ENCODE data around the gene SYT2.

SYT2 gene

DNA sequence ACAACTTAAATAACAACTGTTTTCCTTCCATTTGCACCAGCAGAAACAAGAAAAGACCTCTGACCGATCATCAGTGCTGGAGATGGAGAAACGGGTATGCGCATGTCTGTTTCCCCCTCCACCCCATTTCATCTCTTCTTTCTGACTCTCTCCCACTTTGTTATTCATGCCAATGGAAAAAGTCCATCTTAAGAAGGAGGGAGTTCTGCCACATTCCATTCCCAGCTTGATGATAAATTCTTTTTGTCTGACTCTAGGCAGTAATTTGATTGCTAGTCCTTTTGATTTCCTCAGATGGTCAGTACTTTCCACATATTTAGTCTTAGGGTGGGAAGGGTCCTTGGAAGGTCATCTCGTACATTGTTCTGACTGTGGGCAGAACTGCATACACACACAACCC is 142.5 kb downstream of the SYT2 start:
- no peak overlapping the region for H3K4me3 ChIP-seq (ENCODE audit: control insufficient read depth, low read depth, low read length)
- TF ChIP-seq, protein P1, sequence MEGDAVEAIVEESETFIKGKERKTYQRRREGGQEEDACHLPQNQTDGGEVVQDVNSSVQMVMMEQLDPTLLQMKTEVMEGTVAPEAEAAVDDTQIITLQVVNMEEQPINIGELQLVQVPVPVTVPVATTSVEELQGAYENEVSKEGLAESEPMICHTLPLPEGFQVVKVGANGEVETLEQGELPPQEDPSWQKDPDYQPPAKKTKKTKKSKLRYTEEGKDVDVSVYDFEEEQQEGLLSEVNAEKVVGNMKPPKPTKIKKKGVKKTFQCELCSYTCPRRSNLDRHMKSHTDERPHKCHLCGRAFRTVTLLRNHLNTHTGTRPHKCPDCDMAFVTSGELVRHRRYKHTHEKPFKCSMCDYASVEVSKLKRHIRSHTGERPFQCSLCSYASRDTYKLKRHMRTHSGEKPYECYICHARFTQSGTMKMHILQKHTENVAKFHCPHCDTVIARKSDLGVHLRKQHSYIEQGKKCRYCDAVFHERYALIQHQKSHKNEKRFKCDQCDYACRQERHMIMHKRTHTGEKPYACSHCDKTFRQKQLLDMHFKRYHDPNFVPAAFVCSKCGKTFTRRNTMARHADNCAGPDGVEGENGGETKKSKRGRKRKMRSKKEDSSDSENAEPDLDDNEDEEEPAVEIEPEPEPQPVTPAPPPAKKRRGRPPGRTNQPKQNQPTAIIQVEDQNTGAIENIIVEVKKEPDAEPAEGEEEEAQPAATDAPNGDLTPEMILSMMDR (IDR thresholded peaks at IDR 0.05; ENCODE audit: control insufficient read depth, insufficient read depth, low read depth, low read length, missing control alignments) = no peak
- DNase-seq (ENCODE audit: low read depth) = no peak

- TF ChIP-seq, protein P1 (IDR thresholded peaks at IDR 0.05; ENCODE audit: control insufficient read depth, insufficient read depth, low read depth, low read length, missing control alignments) = no peak
- no peak overlapping the region for H3K4me3 ChIP-seq (ENCODE audit: control insufficient read depth, low read depth, low read length)
- DNase-seq (ENCODE audit: low read depth) = no peak
Measured at GRCh38 chr1:202565890-202566602, 144.2 kb downstream of the SYT2 start.

DNA sequence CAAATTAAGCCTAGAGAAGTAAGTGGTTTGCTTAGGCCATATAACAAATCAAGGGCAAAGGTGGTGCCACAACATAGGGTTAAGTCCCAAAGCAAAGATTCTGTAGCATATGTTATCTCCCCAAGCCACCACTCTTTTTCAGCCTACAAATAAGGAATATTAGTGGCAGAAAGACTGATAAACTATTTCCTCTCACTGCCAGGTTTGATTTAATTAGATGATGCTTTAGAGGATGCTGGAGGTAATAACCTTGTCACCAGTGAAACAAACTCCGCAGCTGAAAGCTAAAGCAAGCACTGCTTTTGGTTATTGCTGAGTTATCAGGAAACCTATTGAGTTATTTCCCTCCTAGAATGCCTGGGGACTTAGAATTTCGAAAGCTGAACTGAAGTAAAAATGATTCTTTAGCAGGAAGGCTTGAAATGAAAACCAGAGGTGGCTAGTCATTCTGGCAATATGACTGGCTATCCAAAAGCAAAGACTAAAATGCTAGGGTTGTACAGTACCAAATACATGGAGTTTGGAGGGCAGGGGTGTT is 145.2 kb downstream of the SYT2 start:
- DNase-seq (ENCODE audit: low read depth) = no peak
- TF ChIP-seq, protein P1 (IDR thresholded peaks at IDR 0.05; ENCODE audit: control insufficient read depth, insufficient read depth, low read depth, low read length, missing control alignments) = no peak
- no peak overlapping the region for H3K4me3 ChIP-seq (ENCODE audit: control insufficient read depth, low read depth, low read length)

- DNase-seq (ENCODE audit: low read depth) = no peak
- H3K4me3 ChIP-seq (ENCODE audit: control insufficient read depth, low read depth, low read length) = no peak overlapping the region
- TF ChIP-seq, protein P1 (IDR thresholded peaks at IDR 0.05; ENCODE audit: control insufficient read depth, insufficient read depth, low read depth, low read length, missing control alignments) = no peak
Measured at GRCh38 chr1:202563818-202564217, 146.4 kb downstream of the SYT2 start.

DNA sequence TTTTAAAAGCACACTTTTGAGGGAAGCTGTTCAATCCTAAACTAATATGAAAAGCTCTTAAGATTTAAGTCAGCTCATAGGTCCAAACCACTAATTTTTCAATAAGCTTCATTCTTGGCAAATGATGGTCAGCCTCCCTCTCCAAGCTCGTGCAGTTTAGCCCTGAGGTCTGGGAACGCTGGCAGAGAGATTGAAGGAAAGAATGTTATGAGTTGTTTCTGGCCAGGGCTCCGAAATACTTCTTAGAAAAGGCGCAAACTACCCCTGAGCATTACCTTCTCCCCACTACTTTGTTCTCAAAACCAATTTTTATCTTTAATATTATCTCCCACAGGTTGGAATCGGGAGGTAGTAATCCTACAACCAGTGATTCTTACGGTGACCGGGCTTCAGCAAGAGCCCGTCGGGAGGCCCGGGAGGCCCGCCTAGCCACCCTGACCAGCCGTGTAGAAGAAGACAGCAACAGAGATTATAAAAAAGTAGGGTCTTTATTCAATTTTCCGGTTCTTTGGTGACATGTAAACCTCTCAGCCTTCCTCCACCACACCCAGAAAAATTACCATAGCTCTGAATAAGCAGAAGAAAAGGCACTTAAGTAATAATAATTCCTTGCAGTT is 147.7 kb downstream of the SYT2 start:
- no peak overlapping the region for H3K4me3 ChIP-seq (ENCODE audit: control insufficient read depth, low read depth, low read length)
- DNase-seq (ENCODE audit: low read depth) = no peak
- TF ChIP-seq, protein P1 (IDR thresholded peaks at IDR 0.05; ENCODE audit: control insufficient read depth, insufficient read depth, low read depth, low read length, missing control alignments) = no peak

- TF ChIP-seq, protein P1 (IDR thresholded peaks at IDR 0.05; ENCODE audit: control insufficient read depth, insufficient read depth, low read depth, low read length, missing control alignments) = peak; percentile 22
- DNase-seq (ENCODE audit: low read depth) = no peak
- H3K4me3 ChIP-seq (ENCODE audit: control insufficient read depth, low read depth, low read length) = no peak overlapping the region
Measured at GRCh38 chr1:202561726-202562443, 148.4 kb downstream of the SYT2 start.
